Stimulated activated CD8-positive, alpha-beta memory T cell treated with anti-CD3 and anti-CD28 coated beads, Interleukin-7, amount 100 ng/mL, for 24 hours (primary cell): ENCODE data around the gene IGF2.

Experiments used
- DNase-seq: peaks from one replicate; pipeline ENCODE4 v3.0.0-alpha.2; 2020; ENCODE audit warnings: low read depth

Gene IGF2

DNA sequence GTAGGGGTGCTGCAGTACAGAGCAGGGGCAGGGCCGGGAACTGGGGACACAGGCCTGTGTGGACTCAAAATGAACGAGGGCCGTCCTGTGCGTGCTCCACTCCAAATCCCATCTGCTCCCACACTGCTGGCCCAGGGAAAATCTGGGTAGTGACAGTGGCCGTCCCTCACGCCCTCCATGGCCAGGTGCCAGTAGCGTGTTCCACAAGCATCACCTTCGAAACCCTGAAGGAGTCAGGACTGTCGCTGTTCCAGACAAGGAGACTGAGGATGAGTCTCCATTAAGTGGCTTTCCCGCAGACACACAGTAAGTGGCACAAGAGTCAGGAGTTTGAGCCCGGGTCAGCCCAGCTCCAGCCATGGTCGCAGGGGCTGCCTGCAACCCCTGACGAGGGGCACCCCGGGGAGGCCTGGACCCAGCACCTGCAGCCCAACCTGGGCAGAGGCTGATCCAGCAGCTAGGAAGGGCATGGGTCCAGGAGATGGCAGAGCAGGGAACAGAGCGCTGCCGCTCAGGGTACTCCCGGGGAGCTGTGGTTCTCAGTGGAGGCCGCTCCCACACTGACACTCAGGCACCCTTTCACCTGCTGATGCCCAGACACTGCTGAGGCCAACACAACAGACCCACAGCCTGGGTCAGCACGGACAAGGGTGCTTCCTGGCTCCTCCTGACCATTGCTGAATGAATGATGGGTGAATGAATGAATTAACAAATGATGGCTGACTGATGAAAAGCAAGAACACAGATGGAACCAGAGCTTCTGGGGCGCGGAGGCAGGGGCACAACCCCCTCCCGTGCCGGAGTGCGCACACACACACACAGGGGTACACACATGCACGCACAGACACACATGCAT, 35.3 kb downstream of the IGF2 start:
- no peak for DNase-seq

DNA sequence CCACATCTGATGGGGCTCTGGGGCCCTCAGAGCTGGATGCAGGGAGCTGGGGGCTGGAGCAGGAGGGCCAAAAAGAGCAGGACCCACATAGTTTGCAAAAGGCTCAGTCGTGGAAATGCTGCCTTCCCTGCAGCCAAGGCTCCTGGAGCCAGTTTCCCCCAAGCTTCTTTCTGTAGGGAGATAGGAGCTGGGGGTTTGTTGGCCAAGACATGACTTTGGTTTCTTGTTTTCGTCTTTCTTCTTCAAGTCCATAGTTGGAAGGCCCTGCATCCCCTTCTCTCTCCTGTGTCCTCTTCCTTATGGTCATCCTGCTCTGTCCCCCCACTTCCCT, 36.3 kb downstream of the IGF2 start:
- no peak for DNase-seq

DNA sequence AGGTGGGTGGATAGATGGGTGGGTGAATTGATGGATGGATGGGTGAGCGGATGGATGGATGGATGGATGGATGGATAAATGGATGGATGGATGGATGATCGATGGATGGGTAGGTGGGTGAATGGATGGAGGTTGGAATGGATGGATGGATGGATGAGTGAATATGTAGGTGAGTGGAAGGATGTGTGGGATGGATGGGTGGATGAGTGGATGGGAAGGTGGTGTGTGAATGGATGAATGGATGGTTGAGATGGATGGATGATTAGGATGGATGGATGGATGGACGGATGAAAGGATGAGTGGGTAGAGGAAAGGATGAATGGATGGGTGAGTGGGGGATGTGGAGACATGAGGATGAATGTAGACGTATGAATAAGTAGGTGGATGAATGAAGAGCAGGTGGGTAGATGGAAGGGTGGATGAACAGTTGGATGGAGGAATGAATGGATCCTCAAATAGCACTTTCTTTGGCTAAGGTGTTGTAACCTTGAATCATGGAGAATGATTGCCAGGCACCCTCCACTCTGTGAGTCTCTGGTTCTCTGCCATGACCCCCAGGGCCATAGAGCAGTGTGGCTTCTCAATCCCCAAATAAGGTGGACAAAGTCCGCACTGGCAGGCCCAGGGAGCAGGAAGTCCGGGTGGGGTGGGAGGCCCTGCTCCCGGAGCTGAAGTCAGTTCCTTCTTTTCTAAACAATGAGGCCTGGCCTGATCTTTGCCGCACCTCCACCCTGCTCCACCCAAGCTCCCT, 36.9 kb downstream of the IGF2 start:
- no peak for DNase-seq

DNA sequence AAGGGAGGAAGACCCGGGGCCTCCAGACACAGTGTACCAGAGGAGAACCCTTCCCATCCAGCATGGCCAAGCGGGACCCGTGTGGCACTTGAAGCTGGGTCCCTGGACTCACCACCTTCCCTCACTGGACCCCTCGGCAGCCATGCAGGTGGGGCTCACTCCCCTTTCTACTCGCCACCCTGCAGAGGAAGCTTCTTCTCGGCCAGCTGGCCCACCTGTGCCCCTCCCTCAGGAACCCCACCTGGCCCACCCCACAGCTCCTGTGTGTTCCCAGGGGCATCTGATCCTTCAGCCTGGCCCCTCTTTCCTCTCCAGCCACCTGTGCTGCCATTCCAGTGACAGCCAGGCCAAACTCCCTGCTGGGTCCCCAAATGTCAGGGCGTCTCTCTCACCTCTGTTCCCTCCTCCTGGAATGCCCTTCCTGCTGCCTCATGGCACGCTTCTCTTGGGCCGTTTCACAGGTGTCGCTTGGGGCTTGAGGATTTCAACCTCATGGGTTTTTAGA, 38.0 kb downstream of the IGF2 start:
- DNase-seq, result no peak

DNA sequence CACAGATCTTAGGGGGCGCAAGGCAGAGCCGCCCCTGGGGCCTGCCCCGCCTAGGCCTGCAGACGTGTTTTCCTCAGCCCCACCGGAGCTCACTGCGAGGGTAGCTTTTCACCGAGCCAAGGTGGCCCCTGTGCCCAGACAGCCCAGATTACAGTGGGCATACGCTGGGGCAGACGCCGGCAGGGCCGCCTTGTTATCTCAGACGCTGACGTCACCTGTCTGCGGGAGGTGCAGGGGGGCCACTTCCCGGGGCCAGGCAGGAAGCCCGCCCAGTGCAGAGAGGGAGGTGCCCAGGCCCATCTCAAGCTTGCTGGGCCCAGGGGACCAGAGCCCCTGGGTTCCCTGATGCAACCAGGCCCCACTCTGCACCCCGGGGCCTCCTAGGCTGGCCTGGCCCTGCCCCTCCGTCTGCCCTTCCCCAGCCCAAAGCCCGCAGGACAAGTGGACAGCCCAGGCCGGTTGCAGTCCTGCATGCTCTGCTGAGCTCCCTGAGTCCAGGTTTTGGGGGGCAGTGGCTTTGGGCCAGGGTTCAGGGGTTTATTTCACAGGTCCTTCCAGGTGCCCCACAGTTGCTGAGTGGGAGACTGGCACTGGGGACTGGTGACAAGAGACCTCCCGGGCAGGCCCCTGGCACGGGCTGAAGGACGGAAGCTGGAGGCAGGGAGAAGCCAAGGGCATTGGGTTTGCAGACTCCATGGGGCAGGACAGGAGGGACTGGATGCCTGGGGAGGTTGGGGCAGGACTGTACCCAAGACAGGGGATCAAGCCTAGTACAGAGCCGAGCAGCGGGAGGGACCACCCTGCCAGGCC, 38.6 kb downstream of the IGF2 start:
- no peak for DNase-seq

DNA sequence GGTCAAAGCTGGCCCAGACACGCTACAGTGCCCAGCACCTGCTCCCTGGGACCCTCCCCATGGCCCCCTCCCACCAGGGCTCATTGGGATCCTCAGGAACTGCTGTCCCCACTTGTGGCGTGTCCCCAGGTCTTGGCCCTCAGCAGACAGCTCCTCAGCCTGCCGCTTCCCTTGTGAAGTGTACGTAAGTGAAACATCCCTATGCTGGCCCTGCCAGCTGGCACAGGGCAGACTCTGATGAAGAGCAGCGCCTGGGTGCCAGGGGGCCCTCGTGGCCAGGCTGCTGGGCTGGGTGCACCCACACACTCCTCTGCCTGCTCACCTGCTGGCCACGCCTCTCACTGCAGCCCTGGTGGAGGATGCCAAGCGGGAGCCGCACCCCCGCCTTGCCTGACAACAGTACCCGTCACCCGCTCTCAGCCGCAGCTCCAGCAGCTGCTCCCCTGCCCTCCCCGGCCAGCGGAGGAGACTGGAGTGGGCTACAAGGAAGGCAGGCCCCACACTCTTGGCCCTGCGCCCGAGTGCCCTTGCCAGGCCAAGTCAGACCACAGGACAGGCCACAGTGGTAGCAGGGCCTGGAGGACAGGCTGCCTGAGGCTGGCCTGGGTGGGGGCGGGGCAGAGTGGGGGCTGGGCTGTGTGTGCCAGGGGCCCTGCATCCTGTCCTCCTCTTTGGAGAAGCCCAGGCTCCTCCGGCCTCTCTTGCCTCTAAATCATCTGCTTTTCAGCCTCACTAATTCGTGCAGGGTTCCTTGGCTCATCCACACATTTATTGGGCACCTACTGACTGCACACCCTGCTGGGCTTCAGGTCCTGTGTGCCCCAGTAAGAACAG, 39.5 kb downstream of the IGF2 start:
- DNase-seq, result no peak

DNA sequence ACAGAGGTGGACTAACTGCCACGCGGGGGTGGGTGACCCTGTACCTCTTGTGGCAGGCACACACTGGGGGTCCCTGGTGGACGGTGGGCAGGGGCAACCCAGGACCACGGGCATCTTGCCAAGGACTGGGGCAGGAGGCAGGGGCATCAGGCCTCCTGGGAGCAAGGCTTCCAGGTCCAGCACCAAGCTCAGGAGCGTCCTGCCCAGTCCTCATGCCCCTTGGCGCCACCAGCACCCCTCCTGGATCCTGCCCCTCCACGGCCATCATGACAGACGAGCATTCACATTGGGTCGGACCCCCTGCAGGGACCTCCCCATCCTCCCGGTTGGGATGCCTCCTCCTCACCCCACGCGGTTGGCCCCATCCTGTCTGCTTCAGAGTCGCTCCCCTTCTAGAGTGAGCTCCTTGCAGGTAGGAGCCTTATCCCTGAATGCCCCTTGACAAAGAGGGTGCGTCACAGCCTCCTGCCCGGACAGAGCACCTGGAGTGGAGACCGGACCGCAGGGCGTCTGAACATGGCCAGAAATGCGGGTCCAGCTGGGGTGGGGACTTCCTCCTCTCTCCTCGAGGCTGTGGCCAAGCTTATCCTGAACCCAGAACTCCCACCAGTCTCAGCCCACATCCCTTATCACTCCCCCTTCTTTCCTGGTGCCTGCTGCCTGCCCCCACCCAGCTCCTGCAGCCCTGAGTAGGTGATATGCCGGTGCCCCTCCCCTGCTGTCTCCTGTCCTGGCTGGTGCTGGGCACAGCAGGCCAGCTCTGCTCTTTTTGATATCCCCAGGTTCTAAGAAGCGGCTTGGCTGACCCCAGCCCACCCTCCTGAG, 40.3 kb downstream of the IGF2 start:
- no peak for DNase-seq

DNA sequence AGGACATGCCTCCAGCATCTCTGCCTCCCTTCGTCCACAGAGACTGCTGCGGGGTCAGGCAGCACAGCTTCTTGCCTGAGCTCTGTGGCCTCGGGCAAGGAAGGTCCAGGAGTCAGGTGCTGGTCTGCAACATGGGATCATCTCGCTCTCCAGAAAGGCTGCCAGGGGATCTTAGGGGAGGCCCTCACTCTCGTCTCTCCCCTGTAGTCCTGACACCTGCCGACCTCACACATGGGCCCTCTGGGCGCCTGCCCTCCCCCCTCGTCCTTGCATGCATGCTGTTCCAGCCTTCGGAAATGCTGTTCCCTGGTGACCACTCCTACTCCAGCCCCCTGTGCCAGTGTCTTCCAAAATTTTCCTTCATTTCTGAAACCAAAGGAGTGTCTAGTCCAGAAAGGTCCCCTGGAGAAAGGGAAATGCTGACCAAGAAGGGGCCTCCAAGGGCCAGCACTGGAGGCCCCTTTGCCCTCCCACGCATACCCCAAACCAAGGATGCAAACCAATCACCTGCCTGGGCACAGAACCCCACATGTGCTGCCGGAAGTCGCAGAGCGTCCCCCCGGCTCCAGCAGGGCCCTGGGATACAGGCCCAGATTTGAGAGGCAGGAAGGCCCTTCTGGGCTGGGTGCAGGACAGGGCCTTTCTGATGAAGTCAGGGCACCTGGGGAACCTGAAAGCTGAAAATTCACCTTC, 41.0 kb downstream of the IGF2 start:
- no peak for DNase-seq

DNA sequence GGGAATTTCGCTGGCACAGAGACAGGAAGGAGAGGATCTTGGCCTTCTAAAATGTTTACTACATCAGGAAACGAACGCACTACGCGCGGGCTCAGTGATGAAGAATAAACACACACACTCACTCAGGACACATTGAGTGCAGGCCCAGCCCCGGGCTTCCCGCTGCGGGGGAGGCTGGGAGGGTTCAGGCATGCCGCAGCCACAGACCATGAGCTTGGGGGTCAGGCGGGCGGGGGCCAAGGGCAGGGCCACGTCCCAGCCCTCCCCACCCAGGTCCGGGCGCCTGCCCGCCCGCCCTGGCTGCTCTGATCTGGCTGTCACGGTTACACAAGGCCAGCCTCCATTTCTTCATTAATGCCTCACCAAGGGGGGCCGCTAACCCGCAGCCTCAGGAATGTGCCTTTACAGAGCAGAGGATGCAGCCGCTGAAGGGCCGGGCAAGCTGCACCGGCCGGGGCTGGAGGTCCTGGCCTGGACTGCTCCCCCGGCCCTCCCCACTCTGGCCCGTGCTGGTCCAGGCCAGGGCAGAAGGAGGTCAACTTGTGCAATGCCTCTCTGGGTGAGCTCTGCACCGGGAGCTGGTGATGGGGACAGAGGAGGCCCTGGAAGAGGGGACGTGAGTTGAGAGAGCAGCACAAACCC, 41.7 kb downstream of the IGF2 start:
- no peak for DNase-seq

DNA sequence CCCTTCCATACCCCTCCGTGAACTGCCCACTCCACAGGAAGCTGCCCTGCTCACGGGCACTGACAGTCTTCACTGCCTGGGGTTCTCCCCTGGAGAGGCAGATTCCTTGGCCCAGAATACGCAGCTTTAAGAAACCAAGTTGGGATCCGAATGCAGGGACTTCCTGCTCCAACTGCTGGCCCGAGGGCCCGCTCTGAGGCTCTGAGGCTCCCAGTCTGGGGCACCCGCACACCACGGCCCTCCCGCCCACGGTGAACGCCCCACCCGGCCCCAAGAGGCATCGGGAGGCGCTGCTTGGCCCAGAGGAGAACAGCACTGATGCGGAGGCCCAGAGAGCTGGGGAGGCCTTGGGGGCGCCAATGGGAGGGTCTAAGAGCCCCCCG, 42.3 kb downstream of the IGF2 start:
- DNase-seq, result no peak

DNA sequence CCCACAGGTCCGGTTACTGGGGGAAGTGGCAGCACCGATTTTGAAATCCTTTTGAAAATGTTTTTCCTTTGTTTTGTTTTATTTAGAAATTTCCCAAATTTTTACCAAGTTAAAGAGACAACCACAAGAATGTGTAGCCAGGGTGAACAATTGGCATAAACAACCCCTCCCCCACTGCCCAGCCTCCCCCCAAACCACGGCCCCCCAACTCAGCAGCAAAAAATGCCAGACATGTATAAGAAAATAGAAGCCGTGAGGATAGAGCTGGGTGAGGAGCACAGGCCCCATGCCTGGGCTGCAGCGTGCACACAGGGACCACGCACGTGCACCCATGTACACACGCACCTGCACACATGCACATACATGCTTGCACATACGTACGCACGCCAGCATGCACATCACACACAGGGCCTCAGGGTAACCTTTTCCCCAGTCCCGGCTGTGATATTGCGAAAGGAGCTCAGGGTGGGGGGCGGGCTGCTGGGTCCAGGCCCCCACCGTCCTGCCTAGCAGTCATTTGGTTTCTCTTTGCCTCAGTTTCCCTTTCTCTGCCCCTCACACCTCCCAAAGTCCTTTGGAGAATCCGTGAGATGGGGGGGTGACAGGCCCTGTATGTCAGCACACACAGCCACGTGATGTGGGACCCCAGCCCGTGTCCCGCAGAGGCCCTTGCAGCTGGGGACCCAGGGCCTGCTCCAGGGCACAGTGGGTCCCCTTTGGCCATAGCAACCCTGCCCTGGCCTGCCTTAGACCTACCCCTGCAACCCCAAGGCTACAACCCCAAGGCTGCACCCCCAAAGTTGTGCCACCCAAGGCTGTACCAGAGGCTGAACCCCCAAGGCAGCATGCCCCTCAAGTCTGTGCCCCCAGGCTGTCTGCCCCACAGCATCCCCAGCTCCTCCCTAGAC, 42.9 kb downstream of the IGF2 start:
- DNase-seq, result no peak

DNA sequence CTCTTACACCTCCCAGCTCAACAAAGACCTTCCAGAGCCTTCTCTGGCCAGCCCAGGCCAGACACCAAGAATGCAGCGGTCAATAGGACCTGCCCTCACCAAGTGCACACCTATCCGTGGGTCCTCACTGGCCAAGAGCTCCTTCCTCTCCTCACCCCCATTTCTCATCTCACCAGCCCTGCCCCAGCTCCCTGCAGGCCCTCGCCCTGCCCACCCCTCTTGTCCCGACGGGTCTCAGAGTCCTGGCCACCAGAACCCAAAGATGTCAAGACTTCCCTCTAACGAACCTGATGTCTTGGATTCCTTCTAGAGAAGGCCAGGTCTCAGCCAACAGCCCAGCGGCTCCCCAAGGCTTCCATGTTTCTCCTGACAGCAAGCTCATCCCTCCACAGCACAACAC, 43.6 kb downstream of the IGF2 start:
- DNase-seq, result no peak

DNA sequence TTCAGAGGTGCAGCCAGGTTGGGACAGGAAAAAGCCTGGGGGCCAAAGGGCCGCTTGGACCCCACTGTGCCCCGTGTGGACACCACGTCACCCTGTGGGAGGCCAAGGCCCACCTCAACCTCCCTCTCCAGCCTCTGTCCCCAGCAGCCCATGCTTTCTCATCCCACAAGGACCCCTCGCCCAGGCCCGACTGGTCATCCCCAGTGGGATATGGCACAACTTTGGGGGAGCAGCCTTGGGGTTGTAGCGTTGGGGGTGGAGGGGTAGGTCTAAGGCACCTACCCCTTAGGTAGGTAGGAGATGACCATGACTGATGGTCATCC, 44.0 kb downstream of the IGF2 start:
- DNase-seq, result no peak

DNA sequence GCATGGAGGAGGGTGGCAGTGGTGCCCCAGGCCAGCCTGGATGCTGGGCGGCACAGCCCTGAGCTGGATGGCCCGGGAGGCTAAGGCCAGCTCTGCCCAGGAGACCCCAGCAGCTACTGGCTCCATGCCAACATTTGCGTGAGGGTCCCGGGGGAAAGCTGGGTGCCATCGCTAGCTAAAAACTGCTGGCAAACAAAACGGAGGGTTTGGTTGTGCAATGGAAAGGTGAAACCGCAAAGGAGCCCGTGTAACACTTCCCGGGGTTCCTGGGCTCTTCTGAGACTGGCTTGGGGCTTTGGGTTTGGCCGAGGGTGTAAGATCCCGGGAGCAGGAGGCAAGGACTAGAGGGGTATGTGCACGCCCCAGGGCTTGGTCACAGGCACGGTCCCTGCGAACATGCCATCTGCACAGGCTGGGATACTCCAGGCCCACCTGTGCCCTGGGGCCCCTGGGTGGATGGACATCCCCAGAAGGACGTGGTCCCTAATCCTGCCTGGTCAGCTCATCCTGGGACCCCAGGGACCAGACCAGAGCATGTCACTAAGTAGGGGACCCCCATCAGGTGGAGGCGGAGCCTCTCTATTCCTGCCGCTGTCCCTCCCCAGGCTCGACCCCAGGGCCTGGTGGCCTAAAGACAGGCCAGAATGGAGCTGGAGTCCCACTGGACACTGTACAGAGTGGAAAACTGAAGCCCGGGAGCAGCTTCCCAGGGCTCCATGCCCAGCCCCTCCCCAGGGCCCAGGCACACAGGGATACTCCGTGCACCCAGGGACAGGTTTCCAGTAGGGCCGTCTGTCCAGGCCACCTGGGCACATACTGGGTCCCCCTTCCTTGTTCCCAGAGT, 44.6 kb downstream of the IGF2 start:
- DNase-seq, result no peak

DNA sequence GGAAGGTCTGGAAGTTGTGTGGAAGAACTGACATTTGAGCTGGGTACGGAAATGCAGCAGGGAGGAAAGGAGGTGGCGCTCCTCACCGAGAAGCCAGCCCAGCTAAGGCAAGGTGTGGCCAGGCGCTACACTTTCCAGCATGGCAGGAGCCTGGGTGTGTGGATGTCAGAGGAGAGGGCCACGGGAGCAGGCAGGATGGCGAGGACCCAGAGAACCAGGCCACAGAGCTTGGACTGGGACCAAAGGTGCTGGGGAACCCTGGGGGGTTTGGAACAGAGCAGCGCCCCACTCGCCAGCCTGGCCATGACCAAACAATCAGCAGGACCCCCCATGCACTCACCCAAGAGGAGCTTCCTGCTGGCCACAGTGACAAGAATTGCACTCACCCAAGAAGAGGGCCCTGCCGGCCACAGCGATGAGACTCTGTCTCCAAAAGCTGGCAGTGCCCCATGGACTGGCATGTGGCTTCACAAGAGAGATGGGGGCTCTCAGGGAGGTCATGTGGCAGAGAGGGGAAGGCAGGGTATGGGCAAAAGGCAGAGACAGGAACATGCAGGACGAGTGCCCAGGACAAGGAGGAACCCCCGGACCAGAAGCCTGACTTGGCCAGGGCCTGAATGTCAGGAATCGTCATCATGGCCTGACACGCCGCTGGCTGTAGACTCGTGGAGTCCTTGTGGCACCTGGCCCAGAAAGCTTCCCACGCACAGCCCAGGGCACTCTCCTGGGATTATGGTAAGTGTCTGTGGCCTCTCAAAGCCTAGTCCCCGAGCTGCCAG, 45.4 kb downstream of the IGF2 start:
- DNase-seq, result no peak

DNA sequence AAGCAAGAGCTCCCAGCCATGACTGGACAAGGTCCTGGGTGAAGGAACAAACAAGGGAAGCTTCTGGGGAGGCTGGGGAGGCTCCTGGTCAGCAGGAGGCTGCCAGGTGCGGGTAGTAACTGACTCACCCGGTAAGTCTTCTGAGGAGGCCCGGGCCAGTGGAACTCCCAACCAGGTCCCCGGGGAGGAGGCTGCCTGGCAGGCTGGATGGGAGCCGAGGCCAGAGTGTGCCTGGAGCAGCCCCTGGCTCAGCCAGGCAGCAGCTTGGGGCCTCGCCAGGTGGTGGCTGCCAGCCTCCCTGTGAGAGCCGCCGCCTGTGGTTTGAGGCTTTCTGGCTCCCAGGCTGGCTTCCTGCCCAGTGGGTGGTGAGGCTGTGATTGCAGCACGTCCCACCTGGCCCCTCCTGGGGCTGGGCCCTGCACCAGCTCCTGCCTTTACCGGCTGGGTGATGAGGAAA, 46.2 kb downstream of the IGF2 start:
- DNase-seq, result no peak

DNA sequence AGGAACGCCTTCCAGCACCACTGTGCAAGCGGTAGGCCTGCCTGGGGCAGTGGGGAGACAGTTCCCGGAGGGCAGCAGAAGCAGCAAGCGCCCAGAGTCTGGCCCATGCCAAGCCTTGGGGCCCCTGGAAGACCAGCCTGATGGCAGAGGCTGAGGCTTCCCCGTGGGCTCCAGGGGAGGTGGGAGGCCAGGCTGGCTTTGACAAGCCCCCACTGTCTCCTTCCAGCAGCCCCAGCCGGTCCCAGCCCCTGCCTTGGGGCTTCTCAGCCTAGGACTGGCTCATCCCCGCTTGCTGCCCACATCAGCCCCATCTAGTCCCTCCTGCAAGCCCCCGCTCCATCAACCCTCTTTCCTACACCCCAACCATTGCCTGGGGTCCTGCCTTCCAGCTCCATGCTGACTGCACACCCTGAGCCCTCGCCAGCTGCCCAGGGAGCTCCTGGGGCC, 46.7 kb downstream of the IGF2 start:
- no peak for DNase-seq
